Measurements from ENCODE around the gene C10orf71. TPM values are rescaled to one million over a fixed set of nuclear protein-coding genes. Genes with fewer than 3 reads are reported as not detected.

The C10orf71 gene
- total RNA-seq, 3 donors from 2014 or later = 0.05 TPM; not detected in 2

GRCh38 chr10:49280001-49280408, 19.0 kb upstream of the C10orf71 start:
- no peak for DNase-seq

GRCh38 chr10:49281461-49281860, 17.5 kb upstream of the C10orf71 start:
- Histone ChIP-seq H3K4me1 (ENCODE audit: low read depth) (no peaks in the 10 kb centered on the region), H3K36me3 (ENCODE audit: low read depth) (no peaks in the 10 kb centered on the region), H3K9me3 (no peaks in the 10 kb centered on the region), H3K4me3 (no peak overlapping the region)
- TF ChIP-seq CTCF (IDR thresholded peaks at IDR 0.05) = no peak
- no peak for DNase-seq
- ATAC-seq = no peak
- intact Hi-C loops (cut with DNase I, micrococcal nuclease) = no loop called here

More at GRCh38 chr10:49280001-49280408, 19.0 kb upstream of the C10orf71 start:
- ATAC-seq = no peak
- no peaks in the 10 kb centered on the region for H3K9me3 ChIP-seq
- H3K4me1 ChIP-seq (ENCODE audit: low read depth) = no peaks in the 10 kb centered on the region
- TF ChIP-seq CTCF (IDR thresholded peaks at IDR 0.05) = no peak
- intact Hi-C loops (cut with DNase I, micrococcal nuclease) = no loop called here
- no peaks in the 10 kb centered on the region for H3K36me3 ChIP-seq (ENCODE audit: low read depth)
- no peak overlapping the region for H3K4me3 ChIP-seq

- no peak for DNase-seq
- Histone ChIP-seq H3K4me3 (no peak overlapping the region), H3K9me3 (no peaks in the 10 kb centered on the region), H3K36me3 (ENCODE audit: low read depth) (no peaks in the 10 kb centered on the region), H3K4me1 (ENCODE audit: low read depth) (no peaks in the 10 kb centered on the region)
- intact Hi-C loops (cut with DNase I, micrococcal nuclease) = no loop called here
- no peak for ATAC-seq
- TF ChIP-seq CTCF (IDR thresholded peaks at IDR 0.05) = no peak
These were observed 16.7 kb upstream of the C10orf71 start for GRCh38 chr10:49282306-49282705.

- ATAC-seq = no peak
- no peak for DNase-seq
- TF ChIP-seq CTCF (IDR thresholded peaks at IDR 0.05) = no peak
- Histone ChIP-seq H3K36me3 (ENCODE audit: low read depth) (no peaks in the 10 kb centered on the region), H3K4me1 (ENCODE audit: low read depth) (no peaks in the 10 kb centered on the region), H3K9me3 (no peaks in the 10 kb centered on the region), H3K4me3 (no peak overlapping the region)
- intact Hi-C loops (cut with DNase I, micrococcal nuclease) = no loop called here
These were observed 16.1 kb upstream of the C10orf71 start for GRCh38 chr10:49282879-49283341.

- Histone ChIP-seq H3K4me3 (no peak overlapping the region), H3K9me3 (no peaks in the 10 kb centered on the region), H3K36me3 (ENCODE audit: low read depth) (no peaks in the 10 kb centered on the region), H3K4me1 (ENCODE audit: low read depth) (no peaks in the 10 kb centered on the region)
- no peak for TF ChIP-seq CTCF (IDR thresholded peaks at IDR 0.05)
- ATAC-seq (no peak), DNase-seq (no peak)
- intact Hi-C loops (cut with DNase I, micrococcal nuclease) = no loop called here
These were observed 15.5 kb upstream of the C10orf71 start for GRCh38 chr10:49283491-49283890.

GRCh38 chr10:49284356-49284755, 14.6 kb upstream of the C10orf71 start:
- no peak overlapping the region for H3K4me3 ChIP-seq
- intact Hi-C loops (cut with DNase I, micrococcal nuclease) = no loop called here
- ATAC-seq = no peak
- H3K9me3 ChIP-seq = no peaks in the 10 kb centered on the region
- H3K4me1 ChIP-seq (ENCODE audit: low read depth) = no peaks in the 10 kb centered on the region
- TF ChIP-seq CTCF (IDR thresholded peaks at IDR 0.05) = no peak
- DNase-seq = no peak
- H3K36me3 ChIP-seq (ENCODE audit: low read depth) = no peaks in the 10 kb centered on the region
